Keratinocyte (primary cell): ENCODE measurements around the gene PRR14L.

ENCODE experiments used
- CTCF ChIP-seq, 3 experiments: IDR thresholded peaks in 1 of 3; conservative IDR thresholded peaks in 1 of 3; optimal IDR thresholded peaks in 1 of 3; 2 replicates in 2 of 3; 3 replicates in 1 of 3; pipeline versions ENCODE3 to v1.5.1; 2011; ENCODE audit warnings: low read length in 3 of 3, mild to moderate bottlenecking in 3 of 3, moderate library complexity in 2 of 3, control low read depth in 1 of 3, inconsistent platforms in 1 of 3; ENCODE audit not compliant: insufficient read depth in 2 of 3; ENCODE audit errors: extremely low read depth in 1 of 3
- EZH2 ChIP-seq: IDR thresholded peaks from one replicate; pipeline ENCODE4 v1.6.1; 2012; ENCODE audit warnings: inconsistent platforms, mild to moderate bottlenecking, low read length, moderate library complexity

- TF ChIP-seq CTCF (optimal IDR thresholded peaks at IDR 0.05 in 1 of 3, IDR thresholded peaks at IDR 0.05 in 1 of 3, conservative IDR thresholded peaks at IDR 0.05 in 1 of 3; ENCODE audit: extremely low read depth in 1 of 3, insufficient read depth in 2 of 3, low read length in 3 of 3), result no peak
- no peak for TF ChIP-seq EZH2
Observed at GRCh38 chr22:31646186-31647019, 103.5 kb downstream of the PRR14L start.
